ENCODE data around the gene C6orf141.
"Not testable (repeated sequence)": the region's sequence is repeated elsewhere in the genome, so short reads cannot be mapped to it uniquely, and the experiment has no call there.

The C6orf141 gene

DNA sequence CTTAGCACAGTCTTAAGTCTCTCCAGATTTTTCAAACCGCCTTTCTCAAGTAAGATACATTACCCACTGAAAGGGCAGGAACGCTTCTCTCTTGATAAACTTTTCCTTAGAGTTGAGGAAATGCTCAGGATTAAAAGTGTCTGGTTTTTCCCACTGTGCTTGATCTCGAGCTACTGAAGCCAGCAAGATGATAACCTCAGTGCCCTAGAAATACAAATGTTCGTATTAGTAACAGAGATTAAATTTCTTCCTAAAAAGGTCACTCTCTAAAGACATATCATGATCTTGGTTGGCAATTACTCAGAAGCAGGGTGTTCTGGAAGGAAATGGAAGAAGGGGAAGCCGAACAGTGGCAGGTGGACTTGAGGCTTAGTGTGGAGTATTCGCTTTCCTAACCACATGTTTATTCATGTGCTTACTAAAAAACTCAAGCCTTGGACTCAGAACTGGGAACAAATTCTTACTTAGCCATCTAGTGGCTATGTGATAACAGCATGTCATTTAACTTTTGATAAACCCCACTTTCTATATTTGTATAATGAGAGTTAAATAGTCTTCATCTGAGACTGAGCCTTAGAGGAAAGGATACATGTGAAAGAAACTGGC lies 20.1 kb downstream of the C6orf141 start:
- DNase-seq (ENCODE audit: low read depth in 3 of 3): no peak

- no peak for DNase-seq (ENCODE audit: low read depth in 3 of 3)
Observed at GRCh38 chr6:49576618-49577017, 26.1 kb downstream of the C6orf141 start.

GRCh38 chr6:49579649-49580048 lies 29.2 kb downstream of the C6orf141 start:
- DNase-seq (ENCODE audit: low read depth in 3 of 3): no peak

DNA sequence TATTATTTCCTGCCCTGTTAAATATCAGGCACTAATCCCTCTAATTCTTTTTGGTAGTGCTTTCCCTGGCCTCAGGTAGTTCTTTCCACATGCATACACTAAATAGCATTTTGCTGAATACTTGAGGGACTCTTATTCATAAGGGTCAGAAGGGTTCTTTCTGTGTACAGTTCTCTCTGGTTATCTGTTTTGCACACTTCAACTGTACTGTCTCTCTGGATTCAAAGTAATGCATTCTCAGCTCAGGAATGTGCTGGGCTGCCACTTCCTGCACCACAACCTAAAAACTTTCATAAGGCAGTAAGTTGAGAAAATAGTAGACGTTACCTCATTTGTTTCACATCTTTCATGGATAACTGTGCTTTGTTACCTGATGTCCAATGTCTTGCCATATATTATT lies 32.1 kb downstream of the C6orf141 start:
- DNase-seq (ENCODE audit: low read depth in 3 of 3): no peak

GRCh38 chr6:49587262-49587661 lies 36.8 kb downstream of the C6orf141 start:
- DNase-seq (ENCODE audit: low read depth in 3 of 3): not testable (repeated sequence)

Data from stimulated activated CD4-positive, alpha-beta T cell treated with anti-CD3 and anti-CD28 coated beads, TNF-alpha, amount 100 ng/mL, for 24 hours (primary cell).